ENCODE data around the gene HAPLN1. TPM values are rescaled to one million over a fixed set of nuclear protein-coding genes. Genes with fewer than 3 reads are reported as not detected.

The HAPLN1 gene
- total RNA-seq, 4 donors from 2014 or later, result not detected

DNA sequence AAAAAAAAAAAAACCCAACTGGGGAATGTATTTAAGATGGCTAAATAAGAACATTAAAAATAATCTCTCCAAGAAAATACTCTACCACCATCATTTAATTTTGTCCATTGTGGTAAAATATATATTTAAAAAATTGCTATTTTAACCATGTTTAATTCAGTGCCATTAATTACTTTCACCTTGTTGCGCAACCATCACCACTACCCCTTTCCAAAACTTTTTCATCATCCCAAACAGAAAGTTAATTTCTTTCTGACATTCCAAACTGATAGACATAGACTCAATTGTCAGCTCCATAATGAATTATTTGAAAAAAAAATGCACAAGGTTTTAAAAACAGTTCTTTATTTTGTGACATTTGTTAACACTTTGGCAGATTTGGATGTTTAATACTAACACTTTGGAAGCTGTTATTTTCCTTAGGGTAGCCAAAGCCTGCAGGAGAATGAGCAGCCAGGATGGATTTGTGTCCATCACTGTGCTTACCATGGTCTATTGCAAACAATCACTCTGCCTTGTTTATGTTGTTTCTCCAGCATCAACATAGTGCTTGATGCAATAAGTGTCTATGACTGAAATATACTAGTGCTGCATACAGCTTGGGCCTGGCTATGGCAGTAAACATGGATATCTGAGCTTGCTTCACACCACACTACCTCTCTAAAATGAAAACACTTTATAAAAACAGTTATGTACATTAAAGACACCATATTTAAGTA, 62.7 kb downstream of the HAPLN1 start:
- Histone ChIP-seq H3K4me3 (no peak overlapping the region), H3K9me3 (no peaks in the 10 kb centered on the region), H3K4me1 (no peaks in the 10 kb centered on the region), H3K27me3 (no peaks in the 10 kb centered on the region), H3K27ac (no peak overlapping the region), H3K36me3 (no peaks in the 10 kb centered on the region)
- TF ChIP-seq, protein P1, sequence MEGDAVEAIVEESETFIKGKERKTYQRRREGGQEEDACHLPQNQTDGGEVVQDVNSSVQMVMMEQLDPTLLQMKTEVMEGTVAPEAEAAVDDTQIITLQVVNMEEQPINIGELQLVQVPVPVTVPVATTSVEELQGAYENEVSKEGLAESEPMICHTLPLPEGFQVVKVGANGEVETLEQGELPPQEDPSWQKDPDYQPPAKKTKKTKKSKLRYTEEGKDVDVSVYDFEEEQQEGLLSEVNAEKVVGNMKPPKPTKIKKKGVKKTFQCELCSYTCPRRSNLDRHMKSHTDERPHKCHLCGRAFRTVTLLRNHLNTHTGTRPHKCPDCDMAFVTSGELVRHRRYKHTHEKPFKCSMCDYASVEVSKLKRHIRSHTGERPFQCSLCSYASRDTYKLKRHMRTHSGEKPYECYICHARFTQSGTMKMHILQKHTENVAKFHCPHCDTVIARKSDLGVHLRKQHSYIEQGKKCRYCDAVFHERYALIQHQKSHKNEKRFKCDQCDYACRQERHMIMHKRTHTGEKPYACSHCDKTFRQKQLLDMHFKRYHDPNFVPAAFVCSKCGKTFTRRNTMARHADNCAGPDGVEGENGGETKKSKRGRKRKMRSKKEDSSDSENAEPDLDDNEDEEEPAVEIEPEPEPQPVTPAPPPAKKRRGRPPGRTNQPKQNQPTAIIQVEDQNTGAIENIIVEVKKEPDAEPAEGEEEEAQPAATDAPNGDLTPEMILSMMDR (IDR thresholded peaks at IDR 0.05 in 4 of 5, conservative IDR thresholded peaks at IDR 0.05 in 1 of 5), result no peak
- TF ChIP-seq POLR2A (IDR thresholded peaks at IDR 0.05), result no peak
- ATAC-seq, result no peak
- intact Hi-C loops (cut with DNase I; ENCODE audit: low total_unique reads) (no loop called here), in situ Hi-C loops (cut with MboI; ENCODE audit: low sequenced_read_pairs in 4 of 4) (no loop called here)
- no peak for DNase-seq

DNA sequence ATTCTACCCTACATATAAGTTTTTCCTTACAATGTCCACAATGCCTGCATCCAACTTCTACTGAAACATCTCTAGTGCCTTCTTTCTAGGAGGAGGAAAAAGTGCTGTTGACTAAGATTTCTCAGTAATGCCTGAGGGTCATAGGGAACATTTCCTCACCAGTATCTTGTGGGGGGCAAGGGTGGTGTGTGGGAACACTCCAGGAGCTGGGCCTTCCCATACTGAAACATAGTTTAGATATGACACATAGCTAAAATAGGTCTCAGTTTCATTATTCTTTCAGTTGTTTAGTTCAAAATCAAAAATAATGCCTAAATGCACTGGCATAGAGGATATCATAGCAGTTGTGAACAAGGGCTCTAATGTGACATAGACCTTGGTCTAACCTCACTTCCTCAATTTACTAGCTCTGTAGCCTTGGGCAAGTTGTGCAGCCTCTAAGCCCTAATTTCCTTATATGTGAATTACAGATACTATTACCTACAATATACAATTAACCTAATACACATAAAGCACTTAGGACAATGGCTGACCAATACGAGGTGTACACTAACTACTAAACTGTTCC, 66.1 kb downstream of the HAPLN1 start:
- H3K4me1 ChIP-seq, result no peaks in the 10 kb centered on the region
- no peak for TF ChIP-seq POLR2A (IDR thresholded peaks at IDR 0.05)
- TF ChIP-seq, protein P1 (IDR thresholded peaks at IDR 0.05 in 4 of 5, conservative IDR thresholded peaks at IDR 0.05 in 1 of 5), result no peak
- H3K27ac ChIP-seq, result no peak overlapping the region
- no peaks in the 10 kb centered on the region for H3K9me3 ChIP-seq
- in situ Hi-C loops (cut with MboI; ENCODE audit: low sequenced_read_pairs in 4 of 4), result no loop called here
- H3K27me3 ChIP-seq, result no peaks in the 10 kb centered on the region
- no peak overlapping the region for H3K4me3 ChIP-seq
- no peaks in the 10 kb centered on the region for H3K36me3 ChIP-seq
- ATAC-seq (no peak), DNase-seq (no peak)
- intact Hi-C loops (cut with DNase I; ENCODE audit: low total_unique reads), result no loop called here

DNA sequence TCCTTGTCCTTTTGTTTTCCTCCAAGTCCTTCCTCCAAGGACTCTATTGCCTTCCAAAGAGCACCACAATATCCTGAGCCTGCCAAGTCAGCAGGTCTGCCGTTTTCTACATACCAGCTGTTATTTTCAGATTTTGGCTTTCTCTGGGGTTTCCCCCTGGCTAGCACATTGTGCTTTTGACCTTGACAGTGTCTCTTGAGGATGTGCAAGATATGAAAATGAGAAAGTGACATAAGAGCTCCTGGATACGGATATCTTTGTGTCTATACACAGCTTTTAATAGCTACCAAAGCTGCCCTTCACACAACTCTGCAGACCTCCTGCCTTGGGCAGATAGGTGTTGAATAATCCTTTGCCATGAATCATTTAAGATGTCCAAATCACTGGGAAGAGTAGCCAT, 67.0 kb downstream of the HAPLN1 start:
- Histone ChIP-seq H3K4me1 (no peaks in the 10 kb centered on the region), H3K36me3 (no peaks in the 10 kb centered on the region), H3K27me3 (no peaks in the 10 kb centered on the region), H3K27ac (no peak overlapping the region), H3K9me3 (no peaks in the 10 kb centered on the region), H3K4me3 (no peak overlapping the region)
- intact Hi-C loops (cut with DNase I; ENCODE audit: low total_unique reads) (no loop called here), in situ Hi-C loops (cut with MboI; ENCODE audit: low sequenced_read_pairs in 4 of 4) (no loop called here)
- ATAC-seq (no peak), DNase-seq (no peak)
- TF ChIP-seq, protein P1 (IDR thresholded peaks at IDR 0.05 in 4 of 5, conservative IDR thresholded peaks at IDR 0.05 in 1 of 5), result no peak
- no peak for TF ChIP-seq POLR2A (IDR thresholded peaks at IDR 0.05)

DNA sequence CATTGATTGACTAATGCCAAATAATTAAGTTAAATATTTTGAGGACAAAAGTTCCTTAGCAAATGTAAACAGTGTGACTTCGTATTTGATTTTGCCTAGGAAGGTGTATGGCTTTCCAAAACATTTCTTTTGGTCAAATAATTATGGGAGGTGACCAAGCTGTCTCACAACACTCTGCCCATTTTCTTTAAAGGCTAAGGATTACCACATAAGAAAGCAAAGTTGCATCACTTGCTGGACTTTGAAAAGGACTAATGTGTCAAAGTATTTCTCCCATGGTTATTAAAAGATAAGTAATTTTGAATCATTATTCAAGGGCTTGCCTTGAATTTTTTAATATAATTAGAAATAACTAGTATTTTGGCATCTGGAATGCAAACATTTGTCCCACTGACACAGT, 74.7 kb downstream of the HAPLN1 start:
- intact Hi-C loops (cut with DNase I; ENCODE audit: low total_unique reads), result no loop called here
- ATAC-seq, result no peak
- H3K36me3 ChIP-seq, result no peaks in the 10 kb centered on the region

More for the DNA sequence above, 74.7 kb downstream of the HAPLN1 start:
- no peaks in the 10 kb centered on the region for H3K4me1 ChIP-seq
- H3K9me3 ChIP-seq, result no peaks in the 10 kb centered on the region
- TF ChIP-seq POLR2A (IDR thresholded peaks at IDR 0.05), result no peak
- TF ChIP-seq, protein P1 (IDR thresholded peaks at IDR 0.05 in 4 of 5, conservative IDR thresholded peaks at IDR 0.05 in 1 of 5), result no peak
- H3K27ac ChIP-seq, result no peak overlapping the region
- no peak overlapping the region for H3K4me3 ChIP-seq
- in situ Hi-C loops (cut with MboI; ENCODE audit: low sequenced_read_pairs in 4 of 4), result no loop called here
- no peak for DNase-seq
- no peaks in the 10 kb centered on the region for H3K27me3 ChIP-seq

All from gastrocnemius medialis (tissue), 4 donors.